CD4-positive, alpha-beta T cell (primary cell): Measurements from ENCODE around the gene SCYGR8. TPM values are rescaled to one million over a fixed set of nuclear protein-coding genes. Genes with fewer than 3 reads are reported as not detected.

Experiments
- ATAC-seq: fragments of 200-7000 bp; cut with Tn5 transposase; one replicate; pipeline ENCODE4 v1.10.0; 2022; ENCODE audit warnings: mild to moderate bottlenecking; ENCODE audit not compliant: poor library complexity
- CTCF ChIA-PET: fragments of 350-600 bp; sonication (Branson Sonifier 250); formaldehyde crosslinking; loops from one replicate; lab custom pipeline; 2021; ENCODE audit warnings: antibody characterized with exemption, inconsistent platforms; lab: Charles Lee
- POLR2A ChIA-PET: fragments of 350-600 bp; sonication (Branson Sonifier 250); formaldehyde crosslinking; loops from one replicate; lab custom pipeline; 2021; ENCODE audit warnings: antibody characterized with exemption, inconsistent platforms; lab: Charles Lee
- DNase-seq, 14 experiments: peaks; one replicate each; pipeline ENCODE4 v3.0.0-alpha.2; 2013 to 2020; ENCODE audit warnings: mixed read lengths in 2 of 14
- H3K27ac ChIP-seq, 2 donors: one replicate each; pipeline versions ENCODE4 v1.5.1 to v1.7.0; 2013; ENCODE audit warnings: low read length in 2 of 2, low read depth in 1 of 2, mild to moderate bottlenecking in 1 of 2
- H3K27me3 ChIP-seq, 2 experiments: 1 replicate in 1 of 2; 2 replicates in 1 of 2; pipeline versions ENCODE4 v1.6.1 to v1.7.0; 2013; ENCODE audit warnings: low read length in 2 of 2, control low read depth in 1 of 2, mild to moderate bottlenecking in 1 of 2, moderate library complexity in 1 of 2; ENCODE audit not compliant: insufficient read depth in 2 of 2, control insufficient read depth in 1 of 2
- H3K36me3 ChIP-seq: one replicate; pipeline ENCODE4 v1.6.1; 2013; ENCODE audit warnings: low read length, control low read depth; ENCODE audit not compliant: insufficient read depth
- H3K4me1 ChIP-seq: one replicate; pipeline ENCODE4 v1.6.1; 2013; ENCODE audit warnings: low read length, control low read depth; ENCODE audit not compliant: insufficient read depth
- H3K4me3 ChIP-seq: one replicate; pipeline ENCODE4 v1.5.1; 2013; ENCODE audit warnings: mild to moderate bottlenecking, low read length, moderate library complexity
- H3K9me3 ChIP-seq, 2 experiments: 1 replicate in 1 of 2; 2 replicates in 1 of 2; pipeline versions ENCODE4 v1.6.1 to v1.7.0; 2013; ENCODE audit warnings: low read length in 2 of 2, mild to moderate bottlenecking in 2 of 2, control low read depth in 1 of 2, moderate library complexity in 1 of 2; ENCODE audit not compliant: control insufficient read depth in 1 of 2, insufficient read depth in 1 of 2
- H3K27ac Mint-ChIP-seq: one replicate; pipeline ENCODE4 v1.8.0; 2020; ENCODE audit warnings: mixed read lengths
- H3K27me3 Mint-ChIP-seq: one replicate; pipeline ENCODE4 v1.8.0; 2021; ENCODE audit warnings: mixed read lengths
- H3K36me3 Mint-ChIP-seq: one replicate; pipeline ENCODE4 v1.8.0; 2021; ENCODE audit warnings: low read depth, mixed read lengths
- H3K4me1 Mint-ChIP-seq: one replicate; pipeline ENCODE4 v1.8.0; 2021; ENCODE audit warnings: low read depth, mixed read lengths
- H3K4me3 Mint-ChIP-seq: one replicate; pipeline ENCODE4 v1.8.0; 2020; ENCODE audit warnings: mild to moderate bottlenecking, mixed read lengths
- H3K9me3 Mint-ChIP-seq: one replicate; pipeline ENCODE4 v1.8.0; 2020; ENCODE audit warnings: mixed read lengths
- CTCF ChIP-seq: fragments of 200-600 bp; IDR thresholded peaks from one replicate; pipeline ENCODE4 v1.8.0; 2022; ENCODE audit warnings: antibody characterized with exemption, mild to moderate bottlenecking
- intact Hi-C, 2 experiments: fragments of 100-400 bp; cut with DNase I in 1 of 2; cut with micrococcal nuclease in 1 of 2; formaldehyde crosslinking; loops; one replicate each; pipeline versions ENCODE4 v1.15.1 to v1.9.0; 2023 to 2025; cut with DNase I, micrococcal nuclease
- total RNA-seq, 174 experiments: library from RNA in 2 of 174; stranded (reverse) in 2 of 174; gene quantifications; one replicate each; pipeline ENCODE4 v1.2.3 and lab custom pipeline; 2021 to 2026

Gene SCYGR8
- total RNA-seq, 2 experiments from 2014 or later, result not detected

- peak; percentile 74 for TF ChIP-seq CTCF
- Histone ChIP-seq H3K9me3 (no peaks in the 10 kb centered on the region), H3K36me3 (no peaks in the 10 kb centered on the region), H3K27ac (no peak overlapping the region), H3K4me3 (no peak overlapping the region), H3K27me3 (no peaks in the 10 kb centered on the region), H3K4me1 (no peaks in the 10 kb centered on the region)
- CTCF ChIA-PET, result interaction anchor here (0.8 to 1.1 kb wide), 4 partner anchors 10 to 302 kb away, joined by 3 to 4 read pairs (median 3); no protein-coding TSS in a partner anchor
- POLR2A ChIA-PET, result no interaction called here
- Mint-ChIP-seq H3K36me3 (no peaks in the 10 kb centered on the region), H3K27ac (no peak overlapping the region), H3K27me3 (no peaks in the 10 kb centered on the region), H3K9me3 (no peaks in the 10 kb centered on the region), H3K4me3 (no peak overlapping the region), H3K4me1 (no peaks in the 10 kb centered on the region)
- DNase-seq (peak; percentile 23 to 72 (median 46)), ATAC-seq (peak; percentile 56)
- intact Hi-C loops, result loop anchor here (1.0 to 10.0 kb wide), 9 partner anchors 109 to 732 kb away; partner anchors contain the start of gene AGFG1 (in 1 of the 2)
These were observed 20.7 kb downstream of the SCYGR8 start for GRCh38 chr2:227766373-227766883.

GRCh38 chr2:227767830-227768229 lies 22.1 kb downstream of the SCYGR8 start:
- H3K9me3 Mint-ChIP-seq, result no peaks in the 10 kb centered on the region
- no peaks in the 10 kb centered on the region for H3K27me3 Mint-ChIP-seq
- ChIA-PET POLR2A (no interaction called here), CTCF (no interaction called here)
- H3K4me1 ChIP-seq, result no peaks in the 10 kb centered on the region
- H3K9me3 ChIP-seq, result no peaks in the 10 kb centered on the region
- H3K4me3 ChIP-seq, result no peak overlapping the region
- no peak overlapping the region for H3K27ac Mint-ChIP-seq
- no peak for DNase-seq
- no peaks in the 10 kb centered on the region for H3K36me3 ChIP-seq
- H3K4me3 Mint-ChIP-seq, result no peak overlapping the region
- H3K27me3 ChIP-seq, result no peaks in the 10 kb centered on the region
- no peaks in the 10 kb centered on the region for H3K4me1 Mint-ChIP-seq
- H3K36me3 Mint-ChIP-seq, result no peaks in the 10 kb centered on the region
- intact Hi-C loops, result loop anchor here (2.0 to 10.0 kb wide), 9 partner anchors 111 to 733 kb away; partner anchors contain the start of gene AGFG1 (in 1 of the 2)
- H3K27ac ChIP-seq, result no peak overlapping the region
- no peak for TF ChIP-seq CTCF
- ATAC-seq, result no peak

GRCh38 chr2:227772197-227772661 lies 26.5 kb downstream of the SCYGR8 start:
- no peak overlapping the region for H3K27ac Mint-ChIP-seq
- Histone ChIP-seq H3K9me3 (no peaks in the 10 kb centered on the region), H3K4me3 (no peak overlapping the region), H3K27me3 (no peaks in the 10 kb centered on the region), H3K27ac (no peak overlapping the region), H3K4me1 (no peaks in the 10 kb centered on the region), H3K36me3 (no peaks in the 10 kb centered on the region)
- H3K36me3 Mint-ChIP-seq, result no peaks in the 10 kb centered on the region
- no peak overlapping the region for H3K4me3 Mint-ChIP-seq
- DNase-seq (no peak), ATAC-seq (no peak)
- no peaks in the 10 kb centered on the region for H3K9me3 Mint-ChIP-seq
- no peak for TF ChIP-seq CTCF
- CTCF ChIA-PET, result no interaction called here
- POLR2A ChIA-PET, result no interaction called here
- H3K27me3 Mint-ChIP-seq, result no peaks in the 10 kb centered on the region
- no peaks in the 10 kb centered on the region for H3K4me1 Mint-ChIP-seq
- intact Hi-C loops, result loop anchor here in 1 of 2 experiments (5.0 kb wide), 1 partner anchor 90 kb away; no protein-coding TSS in a partner anchor
